ENCODE data around the gene ASGR2.
"Not testable (repeated sequence)": the region's sequence is repeated elsewhere in the genome, so short reads cannot be mapped to it uniquely, and the experiment has no call there.

DNA sequence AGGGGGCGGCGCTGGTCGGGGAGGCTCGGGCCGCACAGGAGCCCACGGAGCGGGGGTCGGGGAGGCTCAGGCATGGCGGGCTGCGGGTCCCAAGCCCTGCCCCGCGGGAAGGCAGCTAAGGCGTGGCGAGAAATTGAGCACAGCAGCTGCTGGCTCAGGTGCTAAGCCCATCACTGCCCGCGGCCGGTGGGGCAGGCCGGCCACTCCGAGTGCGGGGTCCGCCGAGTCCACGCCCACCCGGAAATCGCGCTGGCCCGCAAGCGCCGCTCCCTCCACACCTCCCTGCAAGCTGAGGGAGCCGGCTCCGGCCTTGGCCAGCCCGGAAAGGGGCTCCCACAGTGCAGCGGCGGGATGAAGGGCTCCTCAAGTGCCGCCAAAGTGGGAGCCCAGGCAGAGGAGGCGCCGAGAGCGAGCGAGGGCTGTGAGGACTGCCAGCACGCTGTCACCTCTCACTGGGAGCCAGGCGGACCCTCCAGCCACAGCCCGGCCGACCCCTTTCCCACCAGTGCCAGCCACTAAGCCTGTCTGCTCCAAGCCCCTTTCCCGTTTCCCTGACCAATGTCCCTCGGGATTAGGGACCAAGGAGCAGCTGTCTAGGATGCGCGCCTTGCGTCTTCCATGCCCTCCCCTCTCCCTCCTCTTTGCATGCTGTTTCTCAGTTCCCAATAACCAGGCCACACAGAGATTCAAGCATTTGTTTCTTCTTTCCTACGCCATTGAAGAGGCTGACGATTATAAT, 13.8 kb downstream of the ASGR2 start:
- TF ChIP-seq CTCF (IDR thresholded peaks at IDR 0.05; ENCODE audit: borderline replicate concordance, extremely low read depth, low read length, poor library complexity, severe bottlenecking); EZH2 (IDR thresholded peaks at IDR 0.05; ENCODE audit: borderline replicate concordance, low read depth, low read length, severe bottlenecking): not testable (repeated sequence)
